ENCODE measurements around the gene CACNA2D3.

DNA sequence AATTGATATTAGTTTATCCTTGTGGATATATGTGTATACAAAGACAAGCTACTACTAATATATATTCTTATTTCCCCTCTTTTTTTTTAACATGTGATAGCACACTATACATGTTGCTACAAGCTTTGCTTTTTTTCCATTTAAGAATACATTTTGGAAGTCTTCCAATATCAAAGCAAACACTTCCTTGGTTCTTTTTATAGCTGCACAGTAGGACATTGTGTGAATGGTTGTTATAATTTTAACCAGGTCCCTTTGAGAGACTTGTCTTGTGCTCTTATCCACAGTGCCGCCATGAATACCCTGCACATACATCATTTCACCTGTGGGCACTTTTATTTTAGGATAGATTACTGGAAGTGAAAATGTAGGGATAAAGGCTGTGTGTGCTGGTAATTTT lies 88.7 kb downstream of the CACNA2D3 start:
- TF ChIP-seq, protein P1, sequence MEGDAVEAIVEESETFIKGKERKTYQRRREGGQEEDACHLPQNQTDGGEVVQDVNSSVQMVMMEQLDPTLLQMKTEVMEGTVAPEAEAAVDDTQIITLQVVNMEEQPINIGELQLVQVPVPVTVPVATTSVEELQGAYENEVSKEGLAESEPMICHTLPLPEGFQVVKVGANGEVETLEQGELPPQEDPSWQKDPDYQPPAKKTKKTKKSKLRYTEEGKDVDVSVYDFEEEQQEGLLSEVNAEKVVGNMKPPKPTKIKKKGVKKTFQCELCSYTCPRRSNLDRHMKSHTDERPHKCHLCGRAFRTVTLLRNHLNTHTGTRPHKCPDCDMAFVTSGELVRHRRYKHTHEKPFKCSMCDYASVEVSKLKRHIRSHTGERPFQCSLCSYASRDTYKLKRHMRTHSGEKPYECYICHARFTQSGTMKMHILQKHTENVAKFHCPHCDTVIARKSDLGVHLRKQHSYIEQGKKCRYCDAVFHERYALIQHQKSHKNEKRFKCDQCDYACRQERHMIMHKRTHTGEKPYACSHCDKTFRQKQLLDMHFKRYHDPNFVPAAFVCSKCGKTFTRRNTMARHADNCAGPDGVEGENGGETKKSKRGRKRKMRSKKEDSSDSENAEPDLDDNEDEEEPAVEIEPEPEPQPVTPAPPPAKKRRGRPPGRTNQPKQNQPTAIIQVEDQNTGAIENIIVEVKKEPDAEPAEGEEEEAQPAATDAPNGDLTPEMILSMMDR (IDR thresholded peaks at IDR 0.05) = no peak
- no peak for TF ChIP-seq POLR2A (IDR thresholded peaks at IDR 0.05)

All from lower leg skin (tissue), 3 donors.